Activated CD4-positive, alpha-beta T cell treated with anti-CD3 and anti-CD28 coated beads, Interleukin-10, Interleukin-2, amounts not matched to agents 100 ng/mL and 50 ng/mL, durations not matched to agents 16 hours and 8 hours (primary cell): ENCODE results near the gene ITGB8.

Source experiments
- DNase-seq: peaks from one replicate; pipeline ENCODE4 v3.0.0-alpha.2; 2020

ITGB8 gene

GRCh38 chr7:20344396-20344795 lies 13.7 kb downstream of the ITGB8 start:
- DNase-seq = no peak

GRCh38 chr7:20346577-20346976 lies 15.9 kb downstream of the ITGB8 start:
- DNase-seq = no peak

GRCh38 chr7:20347680-20348079 lies 17.0 kb downstream of the ITGB8 start:
- no peak for DNase-seq

- no peak for DNase-seq
Observed at GRCh38 chr7:20348125-20348807, 17.6 kb downstream of the ITGB8 start.

- DNase-seq = no peak
Observed at GRCh38 chr7:20350518-20350951, 19.8 kb downstream of the ITGB8 start.

- DNase-seq = no peak
Observed at GRCh38 chr7:20350996-20351692, 20.4 kb downstream of the ITGB8 start.

- DNase-seq = no peak
Observed at GRCh38 chr7:20351901-20352300, 21.2 kb downstream of the ITGB8 start.

- DNase-seq = no peak
Observed at GRCh38 chr7:20352573-20353306, 22.0 kb downstream of the ITGB8 start.

- no peak for DNase-seq
Observed at GRCh38 chr7:20354610-20355528, 24.2 kb downstream of the ITGB8 start.

GRCh38 chr7:20358106-20358505 lies 27.4 kb downstream of the ITGB8 start:
- no peak for DNase-seq

- no peak for DNase-seq
Observed at GRCh38 chr7:20358762-20359282, 28.1 kb downstream of the ITGB8 start.

GRCh38 chr7:20359341-20359963 lies 28.8 kb downstream of the ITGB8 start:
- DNase-seq = no peak

- DNase-seq = no peak
Observed at GRCh38 chr7:20362574-20363253, 32.0 kb downstream of the ITGB8 start.

- no peak for DNase-seq
Observed at GRCh38 chr7:20364571-20365196, 34.0 kb downstream of the ITGB8 start.

GRCh38 chr7:20365486-20365885 lies 34.8 kb downstream of the ITGB8 start:
- DNase-seq = no peak

- DNase-seq = no peak
Observed at GRCh38 chr7:20374399-20374798, 43.7 kb downstream of the ITGB8 start.

GRCh38 chr7:20376796-20377195 lies 46.1 kb downstream of the ITGB8 start:
- DNase-seq = no peak

- DNase-seq = no peak
Observed at GRCh38 chr7:20381406-20382034, 50.8 kb downstream of the ITGB8 start.

GRCh38 chr7:20383351-20383750 lies 52.7 kb downstream of the ITGB8 start:
- no peak for DNase-seq

- no peak for DNase-seq
Observed at GRCh38 chr7:20385126-20385525, 54.4 kb downstream of the ITGB8 start.
